H1 (cell line): Measurements from ENCODE around the gene RPS6KA5. TPM values are rescaled to one million over a fixed set of nuclear protein-coding genes. Genes with fewer than 3 reads are reported as not detected.

Experiments
- CTCF ChIA-PET: fragments of 300-600 bp; sonication (Branson Sonifier 250); formaldehyde crosslinking; loops from one replicate; lab custom pipeline; 2021; ENCODE audit not compliant: partially characterized antibody; lab: Charles Lee
- POLR2A ChIA-PET: fragments of 300-600 bp; sonication (Branson Sonifier 250); formaldehyde crosslinking; loops from one replicate; lab custom pipeline; 2021; ENCODE audit warnings: inconsistent platforms; ENCODE audit not compliant: partially characterized antibody; lab: Charles Lee
- DNase-seq, 2 experiments: peaks; one replicate each; pipeline versions ENCODE4 v3.0.0 to v3.0.0-alpha.2; 2010 to 2022; ENCODE audit warnings: low spot score in 2 of 2, low read depth in 1 of 2, mixed read lengths in 1 of 2
- FAIRE-seq: peaks from 2 replicates; lab custom pipeline; 2011; peaks lifted over from hg19 to GRCh38; lab: Jason Lieb, UNC
- H2AFZ ChIP-seq: 2 replicates; pipeline ENCODE4 v1.8.1; 2012; ENCODE audit warnings: low read length, inconsistent platforms
- H2AK5ac ChIP-seq: 2 replicates; pipeline ENCODE4 v1.6.1; 2013; ENCODE audit warnings: low read depth, low read length
- H2BK120ac ChIP-seq: replicated peaks from 2 replicates; pipeline ENCODE3; 2013; ENCODE audit warnings: low read depth, low read length, inconsistent platforms
- H2BK12ac ChIP-seq: 2 replicates; pipeline ENCODE4 v1.6.1; 2013; ENCODE audit warnings: low read depth, low read length
- H2BK15ac ChIP-seq: 2 replicates; pipeline ENCODE4 v1.6.1; 2013; ENCODE audit warnings: low read length
- H2BK20ac ChIP-seq: 2 replicates; pipeline ENCODE4 v1.6.1; 2013; ENCODE audit warnings: low read length
- H2BK5ac ChIP-seq: 2 replicates; pipeline ENCODE4 v1.6.1; 2013; ENCODE audit warnings: low read depth, low read length
- H3K14ac ChIP-seq: 2 replicates; pipeline ENCODE4 v1.6.1; 2013; ENCODE audit warnings: inconsistent platforms; ENCODE audit not compliant: insufficient read length
- H3K18ac ChIP-seq: 2 replicates; pipeline ENCODE4 v1.6.1; 2013; ENCODE audit warnings: low read length; ENCODE audit errors: extremely low read depth
- H3K23ac ChIP-seq: 2 replicates; pipeline ENCODE4 v1.6.1; 2013; ENCODE audit warnings: inconsistent platforms; ENCODE audit not compliant: insufficient read length
- H3K23me2 ChIP-seq: 2 replicates; pipeline ENCODE4 v1.6.1; 2013; ENCODE audit warnings: low read depth, low read length
- H3K27ac ChIP-seq: 2 replicates; pipeline ENCODE4 v1.6.1; 2011; ENCODE audit warnings: low read depth, low read length, inconsistent platforms
- H3K27me3 ChIP-seq, 4 experiments: replicated peaks in 1 of 4; 1 replicate in 1 of 4; 2 replicates in 3 of 4; pipeline versions ENCODE4 v1.6.1 to v1.8.1; 2011 to 2013; ENCODE audit warnings: low read length in 3 of 4, mild to moderate bottlenecking in 3 of 4, inconsistent platforms in 2 of 4, mixed read lengths in 2 of 4, moderate library complexity in 1 of 4; ENCODE audit not compliant: control insufficient read depth in 3 of 4, insufficient read depth in 3 of 4; ENCODE audit errors: extremely low read depth in 1 of 4
- H3K36me3 ChIP-seq, 4 experiments: 2 replicates each; pipeline versions ENCODE4 v1.6.1 to v1.8.1; 2011 to 2013; ENCODE audit warnings: mild to moderate bottlenecking in 4 of 4, low read length in 3 of 4, moderate library complexity in 2 of 4, control low read depth in 1 of 4, inconsistent platforms in 1 of 4; ENCODE audit not compliant: insufficient read depth in 4 of 4, control insufficient read depth in 2 of 4
- H3K4ac ChIP-seq: replicated peaks from 2 replicates; pipeline ENCODE3; 2013; ENCODE audit warnings: low read length, low read depth, mixed read lengths, inconsistent platforms; ENCODE audit not compliant: insufficient read length
- H3K4me1 ChIP-seq, 4 experiments: replicated peaks in 1 of 4; 1 replicate in 1 of 4; 2 replicates in 3 of 4; pipeline versions ENCODE4 v1.6.1 to v1.8.1; 2011 to 2013; ENCODE audit warnings: low read length in 3 of 4, inconsistent platforms in 2 of 4, mixed read lengths in 1 of 4; ENCODE audit not compliant: insufficient read depth in 4 of 4, control insufficient read depth in 3 of 4
- H3K4me2 ChIP-seq, 2 experiments: 2 replicates each; pipeline versions ENCODE4 v1.6.1 to v1.8.1; 2011 to 2013; ENCODE audit warnings: low read depth in 2 of 2, low read length in 2 of 2, control low read depth in 1 of 2, inconsistent platforms in 1 of 2, mild to moderate bottlenecking in 1 of 2; ENCODE audit not compliant: insufficient read depth in 1 of 2
- H3K4me3 ChIP-seq, 4 experiments: fragments of 200-600, 300-600 bp in 1 of 4; sonication (generic), shearing (Covaris generic), sonication (Bioruptor Twin) in 1 of 4; 2 replicates each; pipeline versions ENCODE4 v1.5.1 to v1.8.1; 2011 to 2016; ENCODE audit warnings: low read length in 4 of 4, low read depth in 3 of 4, control low read depth in 2 of 4, inconsistent platforms in 2 of 4, mild to moderate bottlenecking in 2 of 4, mixed read lengths in 1 of 4, moderate library complexity in 1 of 4; ENCODE audit not compliant: insufficient read depth in 2 of 4; ENCODE audit errors: extremely low read depth in 1 of 4
- H3K56ac ChIP-seq: replicated peaks from 2 replicates; pipeline ENCODE3; 2013; ENCODE audit warnings: low read depth, mild to moderate bottlenecking, mixed read lengths, low read length, inconsistent platforms; ENCODE audit not compliant: insufficient read length
- H3K79me1 ChIP-seq: 2 replicates; pipeline ENCODE4 v1.6.1; 2013; ENCODE audit warnings: low read depth, low read length, control low read depth
- H3K79me2 ChIP-seq, 2 experiments: 2 replicates each; pipeline versions ENCODE4 v1.6.1 to v1.8.1; 2012 to 2013; ENCODE audit warnings: low read length in 2 of 2, mild to moderate bottlenecking in 2 of 2, inconsistent platforms in 1 of 2; ENCODE audit not compliant: insufficient read depth in 2 of 2, control insufficient read depth in 1 of 2
- H3K9ac ChIP-seq, 4 experiments: replicated peaks in 1 of 4; 1 replicate in 1 of 4; 2 replicates in 3 of 4; pipeline versions ENCODE4 v1.6.1 to v1.8.1; 2011 to 2013; ENCODE audit warnings: low read depth in 3 of 4, low read length in 3 of 4, control low read depth in 2 of 4, mild to moderate bottlenecking in 2 of 4, moderate library complexity in 2 of 4, inconsistent platforms in 1 of 4; ENCODE audit errors: extremely low read depth in 1 of 4
- H3K9me3 ChIP-seq, 2 experiments: 2 replicates each; pipeline versions ENCODE4 v1.6.1 to v1.8.1; 2012 to 2013; ENCODE audit warnings: mild to moderate bottlenecking in 2 of 2, moderate library complexity in 2 of 2, control low read depth in 1 of 2, inconsistent platforms in 1 of 2, low read depth in 1 of 2, low read length in 1 of 2, mixed read lengths in 1 of 2; ENCODE audit not compliant: insufficient read depth in 2 of 2
- H4K20me1 ChIP-seq, 2 experiments: replicated peaks in 1 of 2; 2 replicates each; pipeline versions ENCODE3 to v1.8.1; 2011 to 2013; ENCODE audit warnings: inconsistent platforms in 2 of 2, low read length in 2 of 2, mild to moderate bottlenecking in 1 of 2; ENCODE audit not compliant: insufficient read depth in 2 of 2, control insufficient read depth in 1 of 2
- H4K5ac ChIP-seq: 2 replicates; pipeline ENCODE4 v1.6.1; 2013; ENCODE audit warnings: low read length, low read depth, mixed read lengths, inconsistent platforms; ENCODE audit not compliant: insufficient read length
- H4K8ac ChIP-seq: 2 replicates; pipeline ENCODE4 v1.8.0; 2013; ENCODE audit warnings: mild to moderate bottlenecking, moderate library complexity, low read length, inconsistent platforms; ENCODE audit not compliant: insufficient read depth; ENCODE audit errors: extremely low read depth
- H4K91ac ChIP-seq: replicated peaks from 2 replicates; pipeline ENCODE3; 2013; ENCODE audit warnings: low read length, mixed read lengths, inconsistent platforms; ENCODE audit not compliant: insufficient read length
- BCL11A ChIP-seq, 2 experiments: IDR thresholded peaks; one replicate each; pipeline ENCODE4 v1.6.1; 2011; ENCODE audit warnings: low read depth in 2 of 2, low read length in 2 of 2, mild to moderate bottlenecking in 2 of 2
- CBX8 ChIP-seq: fragments of 300-800, 300-1000 bp; sonication (generic); IDR thresholded peaks from 2 replicates; pipeline ENCODE4 v1.7.1; 2016; ENCODE audit warnings: low read depth, low read length, borderline replicate concordance
- EZH2 ChIP-seq: fragments of 200-600 bp; sonication (generic); IDR thresholded peaks from 2 replicates; pipeline ENCODE4 v1.7.1; 2012; ENCODE audit warnings: low read depth, mild to moderate bottlenecking, moderate library complexity, low read length, inconsistent platforms; ENCODE audit not compliant: severe bottlenecking
- MAFK ChIP-seq: IDR thresholded peaks from 2 replicates; pipeline ENCODE4 v1.6.1; 2012; ENCODE audit warnings: low read depth, mild to moderate bottlenecking, improper control_type of control experiment, low read length
- NRF1 ChIP-seq: IDR thresholded peaks from 2 replicates; pipeline ENCODE4 v1.6.1; 2011; ENCODE audit warnings: mild to moderate bottlenecking, low read depth, low read length, improper control_type of control experiment
- POLR2AphosphoS5 ChIP-seq: IDR thresholded peaks from 2 replicates; pipeline ENCODE4 v1.6.1; 2011; ENCODE audit warnings: low read depth, low read length
- RAD21 ChIP-seq, 2 experiments: IDR thresholded peaks in 1 of 2; conservative IDR thresholded peaks in 1 of 2; 2 replicates each; pipeline ENCODE4 v1.6.1; 2011; ENCODE audit warnings: low read depth in 2 of 2, low read length in 2 of 2, improper control_type of control experiment in 1 of 2, inconsistent platforms in 1 of 2, mild to moderate bottlenecking in 1 of 2, moderate library complexity in 1 of 2
- RFX5 ChIP-seq: IDR thresholded peaks from 2 replicates; pipeline ENCODE4 v1.6.1; 2011; ENCODE audit warnings: low read depth, low read length, improper control_type of control experiment, borderline replicate concordance
- SIN3A ChIP-seq, 2 experiments: IDR thresholded peaks in 1 of 2; conservative IDR thresholded peaks in 1 of 2; 2 replicates each; pipeline ENCODE4 v1.6.1; 2011 to 2012; ENCODE audit warnings: low read length in 2 of 2, improper control_type of control experiment in 1 of 2, low read depth in 1 of 2, mild to moderate bottlenecking in 1 of 2
- SP4 ChIP-seq: IDR thresholded peaks from 2 replicates; pipeline ENCODE4 v1.6.1; 2012; ENCODE audit warnings: low read length, inconsistent platforms
- SUZ12 ChIP-seq: fragments of 200-600 bp; sonication (generic); IDR thresholded peaks from 2 replicates; pipeline ENCODE4 v1.6.1; 2012; ENCODE audit warnings: mild to moderate bottlenecking, inconsistent platforms, low read length, moderate library complexity, mixed read lengths
- YY1 ChIP-seq: IDR thresholded peaks from 2 replicates; pipeline ENCODE4 v1.6.1; 2011; ENCODE audit warnings: low read depth, mild to moderate bottlenecking, low read length
- ZNF274 ChIP-seq: IDR thresholded peaks from 2 replicates; pipeline ENCODE4 v1.7.0; 2012; ENCODE audit warnings: low read length, borderline replicate concordance; ENCODE audit errors: extremely low read depth
- WGBS, 2 experiments: shearing (Covaris generic) in 1 of 2; methylation state at CpG; one replicate each; pipeline versions ENCODE4 v1.1.6 to v1.1.7; 2013 to 2015; ENCODE audit warnings: low lambda C conversion rate in 2 of 2, mixed read lengths in 2 of 2, inconsistent platforms in 1 of 2, low coverage in 1 of 2, missing lambda C conversion rate in 1 of 2; ENCODE audit not compliant: insufficient replicate concordance in 2 of 2, insufficient coverage in 1 of 2, insufficient read length in 1 of 2; ENCODE audit errors: extremely low coverage in 1 of 2, missing lambda C conversion rate in 1 of 2; 5-methylcytosine and 5-hydroxymethylcytosine counted together
- polyA plus RNA-seq, 7 experiments: library from polyadenylated mRNA; depleted of rRNA in 3 of 7; stranded (reverse) in 5 of 7; unstranded in 2 of 7; fragments of >200 nt in 5 of 7; fragments of 200-250 nt in 2 of 7; gene quantifications; 1 replicate in 5 of 7; 2 replicates in 1 of 7; 4 replicates in 1 of 7; pipeline versions ENCODE4 v1.2.1 to v1.2.3, GENCODE V29; 2011 to 2013; ENCODE audit warnings: missing spikeins in 2 of 7, mixed read lengths in 2 of 7
- total RNA-seq: library from RNA; stranded (reverse); fragmentation: NEBNext Ultra II Directional; extraction: Animal tissue kit (Norgen Biotek cat#: 25700); gene quantifications from 2 replicates; pipeline ENCODE4 v1.2.1, GENCODE V29; 2021

Gene RPS6KA5
- total and polyA plus RNA-seq, 2 of the 8 experiments (the other 6 are each of a cell fraction or from before 2014, with no cell fraction given), result 0.85 to 3.1 TPM

DNA sequence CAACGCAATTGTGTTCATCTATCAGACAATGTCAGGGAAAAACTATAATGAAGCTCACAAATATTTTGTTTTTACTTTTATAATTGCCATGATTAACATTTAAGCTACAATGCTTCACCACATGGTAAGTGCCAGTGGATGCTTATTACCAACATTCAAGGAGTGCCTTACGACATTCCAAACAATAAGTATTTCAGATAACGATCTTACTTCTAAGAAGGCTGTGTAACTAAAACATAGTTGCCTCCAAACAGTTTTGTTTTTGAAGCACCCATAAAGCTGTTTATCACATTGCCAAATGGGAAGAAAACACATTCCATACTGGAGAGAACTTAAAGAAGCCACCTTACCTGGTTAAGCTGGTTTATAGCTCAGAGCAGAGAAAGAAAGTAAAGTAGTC is 78.8 kb downstream of the RPS6KA5 start:
- DNase-seq, result no peak
- Histone ChIP-seq H3K36me3 (no peaks in the 10 kb centered on the region; a peak in 1 of 8 replicates), H4K91ac (no peak overlapping the region), H3K27me3 (no peaks in the 10 kb centered on the region), H3K18ac (no peak overlapping the region), H3K23ac (no peak overlapping the region), H2BK20ac (no peak overlapping the region), H3K4me2 (no peak overlapping the region), H2BK5ac (no peak overlapping the region), H3K14ac (no peak overlapping the region), H4K5ac (no peak overlapping the region), H3K23me2 (no peaks in the 10 kb centered on the region), H3K9me3 (no peaks in the 10 kb centered on the region), H3K9ac (no peak overlapping the region), H3K56ac (no peak overlapping the region), H2BK12ac (no peak overlapping the region), H3K4me3 (no peak overlapping the region), H3K27ac (no peak overlapping the region), H3K79me2 (no peaks in the 10 kb centered on the region), H3K4ac (no peak overlapping the region), H3K4me1 (no peaks in the 10 kb centered on the region; a peak in 1 of 7 replicates), H2BK15ac (no peak overlapping the region), H4K20me1 (no peaks in the 10 kb centered on the region), H2AFZ (no peak overlapping the region), H2AK5ac (no peak overlapping the region), H2BK120ac (no peak overlapping the region), H4K8ac (no peak overlapping the region), H3K79me1 (no peaks in the 10 kb centered on the region)
- TF ChIP-seq POLR2AphosphoS5 (no peak), SP4 (no peak), NRF1 (no peak), RFX5 (no peak), ZNF274 (no peak), RAD21 (IDR thresholded peaks at IDR 0.05 in 1 of 2, conservative IDR thresholded peaks at IDR 0.05 in 1 of 2; ENCODE audit: low read depth in 2 of 2, low read length in 2 of 2) (no peak), CBX8 (no peak), SUZ12 (no peak), BCL11A (IDR thresholded peaks at IDR 0.05; ENCODE audit: low read depth in 2 of 2, low read length in 2 of 2) (no peak), YY1 (no peak), SIN3A (conservative IDR thresholded peaks at IDR 0.05 in 1 of 2, IDR thresholded peaks at IDR 0.05 in 1 of 2; ENCODE audit: low read depth in 1 of 2, low read length in 2 of 2) (no peak), MAFK (no peak), EZH2 (no peak)
- FAIRE-seq, result no peak
- 94% methylated on average over 3 of the region's 3 CpGs; no CpG with 5 or more reads in 1 of the 2 experiments for WGBS, 2 experiments
- ChIA-PET CTCF (interaction anchor here (0.8 kb wide), 1 partner anchor 79 kb away, joined by 3 read pairs; no protein-coding TSS in a partner anchor), POLR2A (no interaction called here)
